HepG2 (cell line): ENCODE results near the gene TMF1. TPM values are rescaled to one million over a fixed set of nuclear protein-coding genes. Genes with fewer than 3 reads are reported as not detected.

Experiments used
- E2F5 ChIP-seq: sonication (generic); formaldehyde crosslinking; conservative IDR thresholded peaks from 2 replicates; pipeline ENCODE4 v1.4.0; 2020; ENCODE audit warnings: missing genetic modification reagents
- FIP1L1 ChIP-seq: fragments of 200-400 bp; formaldehyde crosslinking; IDR thresholded peaks from 2 replicates; pipeline ENCODE4 v1.6.1; 2018; ENCODE audit warnings: low read depth, mild to moderate bottlenecking, low read length, moderate library complexity, borderline replicate concordance; ENCODE audit not compliant: insufficient read depth
- KLF11 ChIP-seq: IDR thresholded peaks from 2 replicates; pipeline ENCODE4 v1.6.1; 2016; ENCODE audit warnings: missing compliant biosample characterization
- MYPOP ChIP-seq: sonication (generic); formaldehyde crosslinking; IDR thresholded peaks from 2 replicates; pipeline ENCODE4 v1.8.1; 2023; ENCODE audit warnings: mild to moderate bottlenecking, moderate library complexity, missing genetic modification reagents
- PAF1 ChIP-seq: IDR thresholded peaks from 2 replicates; pipeline ENCODE4 v1.6.1; 2016; ENCODE audit warnings: missing genetic modification reagents, missing compliant biosample characterization
- PRDM4 ChIP-seq: sonication (generic); formaldehyde crosslinking; IDR thresholded peaks from 2 replicates; pipeline ENCODE4 v1.9.0; 2021; ENCODE audit warnings: missing genetic modification reagents, borderline replicate concordance
- SNAPC4 ChIP-seq: sonication (generic); formaldehyde crosslinking; IDR thresholded peaks from 2 replicates; pipeline ENCODE4 v1.4.0; 2020; ENCODE audit warnings: mild to moderate bottlenecking, missing genetic modification reagents
- THYN1 ChIP-seq: sonication (generic); formaldehyde crosslinking; IDR thresholded peaks from 2 replicates; pipeline ENCODE4 v1.8.1; 2023; ENCODE audit warnings: low read depth, mild to moderate bottlenecking, moderate library complexity, missing genetic modification reagents, borderline replicate concordance
- U2AF1 ChIP-seq: fragments of 200-400 bp; formaldehyde crosslinking; optimal IDR thresholded peaks from 2 replicates; pipeline ENCODE3; 2017; ENCODE audit warnings: mild to moderate bottlenecking, low read depth, low read length
- U2AF2 ChIP-seq: fragments of 200-400 bp; formaldehyde crosslinking; IDR thresholded peaks from 2 replicates; pipeline ENCODE4 v1.6.1; 2017; ENCODE audit warnings: low read depth, mild to moderate bottlenecking, low read length
- ZBTB49 ChIP-seq: sonication (generic); formaldehyde crosslinking; IDR thresholded peaks from 2 replicates; pipeline ENCODE4 v1.4.0; 2020; ENCODE audit warnings: missing genetic modification reagents, borderline replicate concordance
- ZNF326 ChIP-seq: sonication (generic); formaldehyde crosslinking; IDR thresholded peaks from 2 replicates; pipeline ENCODE4 v1.4.0; 2020; ENCODE audit warnings: missing genetic modification reagents, borderline replicate concordance
- ZNF552 ChIP-seq: sonication (generic); formaldehyde crosslinking; IDR thresholded peaks from 2 replicates; pipeline ENCODE4 v1.9.0; 2022; ENCODE audit warnings: missing genetic modification reagents, mild to moderate bottlenecking, borderline replicate concordance
- ZNF629 ChIP-seq: sonication (generic); formaldehyde crosslinking; conservative IDR thresholded peaks from 2 replicates; pipeline ENCODE4 v1.5.0; 2020; ENCODE audit warnings: missing genetic modification reagents
- polyA plus RNA-seq, 8 experiments: library from polyadenylated mRNA; depleted of rRNA in 3 of 8; stranded (reverse) in 7 of 8; unstranded in 1 of 8; fragments of >200 nt; fragmentation: Illumina TruSeq in 4 of 8; extraction: Trizol in 4 of 8; gene quantifications; 2 replicates each; pipeline versions ENCODE4 v1.2.1 to v1.2.3, GENCODE V29; 2011 to 2016; ENCODE audit warnings: low read depth in 4 of 8, missing spikeins in 1 of 8, mixed read lengths in 1 of 8; ENCODE audit not compliant: insufficient read depth in 1 of 8
- total RNA-seq, 5 experiments: library from RNA; depleted of rRNA; stranded (reverse); fragments of >200 nt; fragmentation: Illumina TruSeq; extraction: Trizol; gene quantifications; 2 replicates each; pipeline ENCODE4 v1.2.3, GENCODE V29; 2016; ENCODE audit warnings: low read depth in 1 of 5

TMF1 gene
- total and polyA plus RNA-seq, 2 of the 13 experiments (the other 11 are each of a cell fraction or from before 2014, with no cell fraction given) = 12.1 to 38.4 TPM

GRCh38 chr3:69084326-69085167 lies 32.4 kb upstream of the TMF1 start, which contains the start of gene ARL6IP5 (continued):
- TF ChIP-seq ZBTB49 (CRISPR knock-in tag) = no peak
- no peak for TF ChIP-seq E2F5 (CRISPR knock-in tag)
- TF ChIP-seq KLF11 (CRISPR knock-in tag) = no peak
- TF ChIP-seq FIP1L1 = no peak
- TF ChIP-seq PRDM4 (CRISPR knock-in tag) = no peak
- TF ChIP-seq SNAPC4 (CRISPR knock-in tag) = no peak
- TF ChIP-seq ZNF629 (CRISPR knock-in tag) = no peak
- TF ChIP-seq ZNF552 (CRISPR knock-in tag) = no peak; the same call in 1 of the 2 replicates
- TF ChIP-seq MYPOP (CRISPR knock-in tag) = peak; percentile 76
- no peak for TF ChIP-seq U2AF2
- TF ChIP-seq U2AF1 = no peak
- no peak for TF ChIP-seq PAF1 (CRISPR knock-in tag)
- TF ChIP-seq THYN1 (CRISPR knock-in tag) = no peak
- no peak for TF ChIP-seq ZNF326 (CRISPR knock-in tag)
